H9 (cell line): ENCODE results near the gene DNAJC5. TPM values are rescaled to one million over a fixed set of nuclear protein-coding genes. Genes with fewer than 3 reads are reported as not detected.
A peak's percentile ranks its signal among the peaks of the same experiment; 100 is the strongest.

ENCODE experiments used
- DNase-seq: peaks from one replicate; pipeline ENCODE4 v3.0.0-alpha.2; 2017
- H2AFZ ChIP-seq: one replicate; pipeline ENCODE4 v1.6.1; 2013; ENCODE audit warnings: mild to moderate bottlenecking, low read length, control low read depth, moderate library complexity
- H2AK5ac ChIP-seq: 2 replicates; pipeline ENCODE4 v1.6.1; 2013; ENCODE audit warnings: low read length, control low read depth, mixed read lengths; ENCODE audit not compliant: insufficient read length
- H2BK120ac ChIP-seq: one replicate; pipeline ENCODE4 v1.6.1; 2013; ENCODE audit warnings: low read depth, mild to moderate bottlenecking, low read length, control low read depth, inconsistent platforms; ENCODE audit not compliant: poor library complexity, severe bottlenecking
- H2BK12ac ChIP-seq: 2 replicates; pipeline ENCODE4 v1.6.1; 2013; ENCODE audit warnings: low read length, control low read depth, mixed read lengths, low read depth; ENCODE audit not compliant: insufficient read length
- H2BK15ac ChIP-seq: 2 replicates; pipeline ENCODE4 v1.6.1; 2013; ENCODE audit warnings: low read depth, low read length, control low read depth
- H2BK20ac ChIP-seq: one replicate; pipeline ENCODE4 v1.6.1; 2013; ENCODE audit warnings: low read depth, mild to moderate bottlenecking, low read length, control low read depth, inconsistent platforms; ENCODE audit not compliant: poor library complexity, severe bottlenecking
- H2BK5ac ChIP-seq: 2 replicates; pipeline ENCODE4 v1.6.1; 2013; ENCODE audit warnings: low read length, control low read depth, mixed read lengths; ENCODE audit not compliant: insufficient read length
- H3K14ac ChIP-seq: 2 replicates; pipeline ENCODE4 v1.6.1; 2013; ENCODE audit warnings: low read length, control low read depth; ENCODE audit not compliant: insufficient read depth
- H3K18ac ChIP-seq: 2 replicates; pipeline ENCODE4 v1.6.1; 2013; ENCODE audit warnings: low read depth, mild to moderate bottlenecking, mixed read lengths, low read length, control low read depth; ENCODE audit not compliant: insufficient read length
- H3K23ac ChIP-seq: 2 replicates; pipeline ENCODE4 v1.6.1; 2013; ENCODE audit warnings: low read length, control low read depth, mixed read lengths, low read depth; ENCODE audit not compliant: insufficient read length
- H3K23me2 ChIP-seq: 2 replicates; pipeline ENCODE4 v1.6.1; 2013; ENCODE audit warnings: low read depth, mild to moderate bottlenecking, mixed read lengths, low read length, control low read depth; ENCODE audit not compliant: insufficient read length, poor library complexity, severe bottlenecking
- H3K27ac ChIP-seq: 2 replicates; pipeline ENCODE4 v1.5.1; 2013; ENCODE audit warnings: low read length, control low read depth, mixed read lengths, low read depth; ENCODE audit not compliant: insufficient read length
- H3K27me3 ChIP-seq: 2 replicates; pipeline ENCODE4 v1.6.1; 2013; ENCODE audit warnings: low read length, control low read depth, inconsistent platforms; ENCODE audit not compliant: insufficient read depth
- H3K4ac ChIP-seq: 2 replicates; pipeline ENCODE4 v1.6.1; 2013; ENCODE audit warnings: low read depth, mild to moderate bottlenecking, control low read depth, inconsistent platforms, low read length, moderate library complexity
- H3K4me1 ChIP-seq: 2 replicates; pipeline ENCODE4 v1.6.1; 2013; ENCODE audit warnings: low read length, control low read depth, inconsistent platforms; ENCODE audit not compliant: insufficient read depth
- H3K4me2 ChIP-seq: 2 replicates; pipeline ENCODE4 v1.6.1; 2013; ENCODE audit warnings: low read length, control low read depth, mixed read lengths; ENCODE audit not compliant: insufficient read length, insufficient read depth
- H3K56ac ChIP-seq: 2 replicates; pipeline ENCODE4 v1.6.1; 2013; ENCODE audit warnings: low read depth, mild to moderate bottlenecking, mixed read lengths, low read length, control low read depth; ENCODE audit not compliant: insufficient read length
- H3K79me1 ChIP-seq: 2 replicates; pipeline ENCODE4 v1.6.1; 2013; ENCODE audit warnings: low read depth, mild to moderate bottlenecking, moderate library complexity, low read length, control low read depth, inconsistent platforms; ENCODE audit not compliant: insufficient read depth, poor library complexity, severe bottlenecking
- H3K79me2 ChIP-seq: 2 replicates; pipeline ENCODE4 v1.6.1; 2013; ENCODE audit warnings: low read length, control low read depth, inconsistent platforms; ENCODE audit not compliant: insufficient read depth
- H3K9ac ChIP-seq: 2 replicates; pipeline ENCODE4 v1.6.1; 2013; ENCODE audit warnings: low read length, control low read depth, mixed read lengths; ENCODE audit not compliant: insufficient read length; ENCODE audit errors: extremely low read depth
- H3K9me3 ChIP-seq: one replicate; pipeline ENCODE4 v1.6.1; 2013; ENCODE audit warnings: low read depth, low read length, inconsistent platforms; ENCODE audit not compliant: control insufficient read depth
- H3T11ph ChIP-seq: one replicate; pipeline ENCODE4 v1.6.1; 2013; ENCODE audit warnings: mild to moderate bottlenecking, low read length, control low read depth, inconsistent platforms
- H4K20me1 ChIP-seq: one replicate; pipeline ENCODE4 v1.6.1; 2013; ENCODE audit not compliant: control insufficient read depth, insufficient read length, insufficient read depth
- H4K5ac ChIP-seq: 2 replicates; pipeline ENCODE4 v1.6.1; 2013; ENCODE audit warnings: low read depth, mild to moderate bottlenecking, mixed read lengths, low read length, control low read depth; ENCODE audit not compliant: insufficient read length
- H4K8ac ChIP-seq: replicated peaks from 2 replicates; pipeline ENCODE4 v1.6.1; 2013; ENCODE audit warnings: low read length, control low read depth, mixed read lengths, low read depth; ENCODE audit not compliant: insufficient read length
- H4K91ac ChIP-seq: 2 replicates; pipeline ENCODE4 v1.6.1; 2013; ENCODE audit warnings: low read depth, mild to moderate bottlenecking, moderate library complexity, mixed read lengths, low read length, control low read depth; ENCODE audit not compliant: insufficient read length
- H3K27ac Mint-ChIP-seq, 3 experiments: 2 replicates in 2 of 3; 3 replicates in 1 of 3; pipeline ENCODE4 v1.8.0; 2020 to 2021; ENCODE audit warnings: mixed read lengths in 3 of 3, mild to moderate bottlenecking in 1 of 3, moderate library complexity in 1 of 3
- H3K27me3 Mint-ChIP-seq: 2 replicates; pipeline ENCODE4 v1.8.0; 2021; ENCODE audit warnings: low read depth, mild to moderate bottlenecking, moderate library complexity, mixed read lengths
- H3K36me3 Mint-ChIP-seq, 3 experiments: 2 replicates in 2 of 3; 3 replicates in 1 of 3; pipeline ENCODE4 v1.8.0; 2020 to 2021; ENCODE audit warnings: low read depth in 3 of 3, mixed read lengths in 3 of 3; ENCODE audit not compliant: insufficient read depth in 1 of 3
- H3K4me1 Mint-ChIP-seq, 2 experiments: 2 replicates each; pipeline ENCODE4 v1.8.0; 2020; ENCODE audit warnings: mixed read lengths in 2 of 2
- H3K4me3 Mint-ChIP-seq, 2 experiments: 2 replicates in 1 of 2; 3 replicates in 1 of 2; pipeline ENCODE4 v1.8.0; 2020 to 2021; ENCODE audit warnings: mild to moderate bottlenecking in 2 of 2, mixed read lengths in 2 of 2, moderate library complexity in 1 of 2
- H3K9me3 Mint-ChIP-seq, 2 experiments: 2 replicates in 1 of 2; 3 replicates in 1 of 2; pipeline ENCODE4 v1.8.0; 2020; ENCODE audit warnings: mild to moderate bottlenecking in 2 of 2, mixed read lengths in 2 of 2, moderate library complexity in 1 of 2
- WGBS: extraction: QIAGEN DNeasy Blood & Tissue Kit; methylation state at CpG from one replicate; pipeline ENCODE4 v1.1.7; 2013; ENCODE audit warnings: missing lambda C conversion rate, low lambda C conversion rate, mixed read lengths; ENCODE audit not compliant: insufficient read length; ENCODE audit errors: extremely low coverage; 5-methylcytosine and 5-hydroxymethylcytosine counted together
- total RNA-seq: library from RNA; stranded (reverse); gene quantifications from 2 replicates; pipeline ENCODE4 v1.2.1, GENCODE V29; 2021
- TF ChIP-seq, protein P1 (sequence below): fragments of 200-600 bp; sonication (generic); conservative IDR thresholded peaks from 3 replicates; pipeline ENCODE4 v1.8.0; 2021; ENCODE audit warnings: antibody characterized with exemption, mild to moderate bottlenecking

DNAJC5 gene
- total RNA-seq, 1 experiment from 2014 or later = 43.0 TPM

- H3K4me1 ChIP-seq = peaks cover 2% of the 10 kb centered on the region; the same call in 1 of the 2 replicates
- no peak overlapping the region for H4K8ac ChIP-seq
- H3K36me3 Mint-ChIP-seq = peaks cover 0 to under 1% (median 0%) of the 10 kb centered on the region in 3 experiments; a peak in 1 of 7 replicates
- no peak overlapping the region for H3K4me3 Mint-ChIP-seq
- no peaks in the 10 kb centered on the region for H3K9me3 ChIP-seq
- no peak overlapping the region for H3K23ac ChIP-seq
- DNase-seq = no peak
- no peak overlapping the region for H3K56ac ChIP-seq
- H4K20me1 ChIP-seq = no peaks in the 10 kb centered on the region
- H3K79me1 ChIP-seq = no peaks in the 10 kb centered on the region
- H3K23me2 ChIP-seq = no peaks in the 10 kb centered on the region
- H3K14ac ChIP-seq = no peak overlapping the region; the same call in none of the 2 replicates
- H3K9ac ChIP-seq = no peak overlapping the region
- H3T11ph ChIP-seq = no peak overlapping the region
- H2BK12ac ChIP-seq = no peak overlapping the region
- H2BK120ac ChIP-seq = no peak overlapping the region
- WGBS = no CpG with 5 or more reads among the region's 36 CpGs
- H4K91ac ChIP-seq = no peak overlapping the region
- no peak overlapping the region for H3K27ac Mint-ChIP-seq
- TF ChIP-seq, protein P1, sequence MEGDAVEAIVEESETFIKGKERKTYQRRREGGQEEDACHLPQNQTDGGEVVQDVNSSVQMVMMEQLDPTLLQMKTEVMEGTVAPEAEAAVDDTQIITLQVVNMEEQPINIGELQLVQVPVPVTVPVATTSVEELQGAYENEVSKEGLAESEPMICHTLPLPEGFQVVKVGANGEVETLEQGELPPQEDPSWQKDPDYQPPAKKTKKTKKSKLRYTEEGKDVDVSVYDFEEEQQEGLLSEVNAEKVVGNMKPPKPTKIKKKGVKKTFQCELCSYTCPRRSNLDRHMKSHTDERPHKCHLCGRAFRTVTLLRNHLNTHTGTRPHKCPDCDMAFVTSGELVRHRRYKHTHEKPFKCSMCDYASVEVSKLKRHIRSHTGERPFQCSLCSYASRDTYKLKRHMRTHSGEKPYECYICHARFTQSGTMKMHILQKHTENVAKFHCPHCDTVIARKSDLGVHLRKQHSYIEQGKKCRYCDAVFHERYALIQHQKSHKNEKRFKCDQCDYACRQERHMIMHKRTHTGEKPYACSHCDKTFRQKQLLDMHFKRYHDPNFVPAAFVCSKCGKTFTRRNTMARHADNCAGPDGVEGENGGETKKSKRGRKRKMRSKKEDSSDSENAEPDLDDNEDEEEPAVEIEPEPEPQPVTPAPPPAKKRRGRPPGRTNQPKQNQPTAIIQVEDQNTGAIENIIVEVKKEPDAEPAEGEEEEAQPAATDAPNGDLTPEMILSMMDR = no peak
- H3K79me2 ChIP-seq = no peaks in the 10 kb centered on the region
- H3K27ac ChIP-seq = no peak overlapping the region
- H2BK15ac ChIP-seq = no peak overlapping the region
- H3K27me3 ChIP-seq = no peaks in the 10 kb centered on the region
- no peak overlapping the region for H2AK5ac ChIP-seq
- peaks cover 7% of the 10 kb centered on the region for H3K27me3 Mint-ChIP-seq
- peak overlapping the region; percentile 18 for H3K4me2 ChIP-seq
- H3K4ac ChIP-seq = no peak overlapping the region
- H2AFZ ChIP-seq = no peak overlapping the region
- no peak overlapping the region for H4K5ac ChIP-seq
- H3K18ac ChIP-seq = peak overlapping the region; percentile 13
- no peak overlapping the region for H2BK20ac ChIP-seq
- H3K4me1 Mint-ChIP-seq = peaks cover 23 to 44% of the 10 kb centered on the region in 2 experiments
- no peak overlapping the region for H2BK5ac ChIP-seq
- no peaks in the 10 kb centered on the region for H3K9me3 Mint-ChIP-seq
Observed at GRCh38 chr20:63855363-63856097, 39.4 kb upstream of the DNAJC5 start.
